Neural progenitor cell (in vitro differentiated cells): ENCODE results near the gene DBNDD1. TPM values are rescaled to one million over a fixed set of nuclear protein-coding genes. Genes with fewer than 3 reads are reported as not detected.
"Not testable (repeated sequence)": the region's sequence is repeated elsewhere in the genome, so short reads cannot be mapped to it uniquely, and the experiment has no call there.

Experiments
- DNase-seq: peaks from one replicate; pipeline ENCODE4 v3.0.0-alpha.2; 2016; ENCODE audit warnings: low spot score
- H2AFZ ChIP-seq: fragments of 200-600 bp; sonication (generic); replicated peaks from 2 replicates; pipeline ENCODE4 v1.6.1; 2016; ENCODE audit warnings: antibody characterized with exemption
- H3F3A ChIP-seq: fragments of 200-600 bp; sonication (generic); 2 replicates; pipeline ENCODE4 v1.6.1; 2016; ENCODE audit warnings: antibody characterized with exemption, low read depth
- H3K27ac ChIP-seq: fragments of 200-600 bp; sonication (generic); 2 replicates; pipeline ENCODE4 v1.5.1; 2016; ENCODE audit warnings: mild to moderate bottlenecking
- H3K27me3 ChIP-seq: fragments of 200-600 bp; sonication (generic); 2 replicates; pipeline ENCODE4 v1.6.1; 2016; ENCODE audit warnings: mild to moderate bottlenecking, moderate library complexity
- H3K36me3 ChIP-seq: fragments of 200-600 bp; sonication (generic); 2 replicates; pipeline ENCODE4 v1.5.1; 2016
- H3K4me1 ChIP-seq: fragments of 200-600 bp; sonication (generic); 2 replicates; pipeline ENCODE4 v1.6.1; 2016; ENCODE audit warnings: mixed run types
- H3K4me2 ChIP-seq: fragments of 200-600 bp; sonication (generic); 2 replicates; pipeline ENCODE4 v1.6.1; 2016
- H3K4me3 ChIP-seq: fragments of 200-600 bp; sonication (generic); 2 replicates; pipeline ENCODE4 v1.5.1; 2016
- H3K79me2 ChIP-seq: fragments of 200-600 bp; sonication (generic); 2 replicates; pipeline ENCODE4 v1.6.1; 2016; ENCODE audit warnings: low read depth
- H3K9ac ChIP-seq: fragments of 200-600 bp; sonication (generic); 2 replicates; pipeline ENCODE4 v1.6.1; 2016
- H3K9me3 ChIP-seq: fragments of 200-600 bp; sonication (generic); 2 replicates; pipeline ENCODE4 v1.5.1; 2016; ENCODE audit warnings: low read depth
- H4K20me1 ChIP-seq: fragments of 200-600 bp; sonication (generic); 2 replicates; pipeline ENCODE4 v1.6.1; 2016; ENCODE audit warnings: low read depth
- H3K27ac Mint-ChIP-seq: 3 replicates; pipeline ENCODE4 v1.8.0; 2021; ENCODE audit warnings: mixed read lengths
- H3K27me3 Mint-ChIP-seq: 2 replicates; pipeline ENCODE4 v1.8.0; 2022; ENCODE audit warnings: low read depth, mild to moderate bottlenecking, inconsistent platforms, moderate library complexity, mixed read lengths; ENCODE audit not compliant: insufficient read depth
- H3K36me3 Mint-ChIP-seq: 3 replicates; pipeline ENCODE4 v1.8.0; 2021; ENCODE audit warnings: mixed read lengths
- H3K4me1 Mint-ChIP-seq: 3 replicates; pipeline ENCODE4 v1.8.0; 2021; ENCODE audit warnings: mixed read lengths
- H3K4me3 Mint-ChIP-seq: 3 replicates; pipeline ENCODE4 v1.8.0; 2021; ENCODE audit warnings: mild to moderate bottlenecking, moderate library complexity, mixed read lengths
- H3K9me3 Mint-ChIP-seq: 3 replicates; pipeline ENCODE4 v1.8.0; 2020; ENCODE audit warnings: mixed read lengths
- EZH2 ChIP-seq: fragments of 200-600 bp; sonication (generic); IDR thresholded peaks from 2 replicates; pipeline ENCODE4 v1.6.1; 2017; ENCODE audit warnings: antibody characterized with exemption, mild to moderate bottlenecking, moderate library complexity
- EZH2phosphoT487 ChIP-seq: fragments of 200-600 bp; sonication (generic); IDR thresholded peaks from 2 replicates; pipeline ENCODE4 v1.6.1; 2017; ENCODE audit warnings: antibody characterized with exemption
- total RNA-seq: library from RNA; depleted of rRNA; stranded (reverse); fragments of >200 nt; gene quantifications from 2 replicates; pipeline ENCODE4 v1.2.3, GENCODE V29; 2015; ENCODE audit warnings: low replicate concordance
- TF ChIP-seq, protein P1 (sequence below): fragments of 200-600 bp; sonication (generic); IDR thresholded peaks from 2 replicates; pipeline ENCODE4 v1.5.1; 2017; ENCODE audit warnings: antibody characterized with exemption, mild to moderate bottlenecking

The DBNDD1 gene, protein sequence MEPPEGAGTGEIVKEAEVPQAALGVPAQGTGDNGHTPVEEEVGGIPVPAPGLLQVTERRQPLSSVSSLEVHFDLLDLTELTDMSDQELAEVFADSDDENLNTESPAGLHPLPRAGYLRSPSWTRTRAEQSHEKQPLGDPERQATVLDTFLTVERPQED
- 5.2 and 19.4 TPM in 2 replicates for total RNA-seq

DNA sequence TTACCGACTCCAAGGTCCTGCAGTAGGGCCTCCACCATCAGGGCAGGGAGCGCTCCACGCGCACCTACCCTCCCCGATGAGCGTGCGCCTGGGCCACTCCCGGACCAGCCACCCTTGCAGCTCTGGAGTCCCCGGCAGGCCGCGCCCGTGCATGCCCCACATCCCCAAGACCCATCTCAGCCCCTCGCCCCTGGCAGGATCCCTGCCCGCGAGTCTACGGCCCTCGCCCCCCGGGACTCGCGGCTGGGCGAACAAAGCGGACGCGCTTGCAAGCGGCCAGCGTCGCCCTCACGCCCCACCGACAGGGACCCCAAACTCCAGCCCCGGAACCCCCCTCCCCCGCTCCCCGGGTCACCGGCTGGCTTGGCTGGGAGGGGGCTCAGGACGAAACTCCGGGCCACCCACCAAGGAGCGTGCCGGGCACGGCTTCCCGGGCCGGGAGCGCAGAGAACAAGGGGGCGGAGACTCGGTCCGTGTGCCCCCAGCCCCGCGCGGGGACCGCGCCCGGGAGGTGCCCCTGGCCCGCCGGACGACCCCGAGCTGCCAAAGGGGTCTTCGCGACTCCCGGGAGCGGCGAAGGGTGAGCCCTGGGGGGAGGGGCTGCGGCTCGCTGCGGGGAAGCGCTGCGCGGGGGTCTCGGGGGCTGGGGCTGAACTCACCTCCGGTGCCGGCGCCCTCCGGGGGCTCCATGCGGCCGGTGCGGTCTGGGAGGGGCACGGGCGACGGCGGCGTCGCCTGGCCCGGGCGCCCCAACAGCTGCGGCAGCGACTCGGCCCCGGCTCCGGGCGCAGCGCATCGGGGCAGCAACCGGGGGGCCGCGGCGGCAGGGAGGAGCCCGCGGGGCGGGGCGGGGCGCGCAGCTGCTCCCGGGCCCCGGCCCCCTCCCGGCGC is at the start of gene DBNDD1:
Gene DBNDD1 (minus strand): TSS at position 805 of the 891 bp plus-strand sequence. CDS start 115 bp downstream, at position 690.
- peak; percentile 58 for DNase-seq
- TF ChIP-seq, protein P1, sequence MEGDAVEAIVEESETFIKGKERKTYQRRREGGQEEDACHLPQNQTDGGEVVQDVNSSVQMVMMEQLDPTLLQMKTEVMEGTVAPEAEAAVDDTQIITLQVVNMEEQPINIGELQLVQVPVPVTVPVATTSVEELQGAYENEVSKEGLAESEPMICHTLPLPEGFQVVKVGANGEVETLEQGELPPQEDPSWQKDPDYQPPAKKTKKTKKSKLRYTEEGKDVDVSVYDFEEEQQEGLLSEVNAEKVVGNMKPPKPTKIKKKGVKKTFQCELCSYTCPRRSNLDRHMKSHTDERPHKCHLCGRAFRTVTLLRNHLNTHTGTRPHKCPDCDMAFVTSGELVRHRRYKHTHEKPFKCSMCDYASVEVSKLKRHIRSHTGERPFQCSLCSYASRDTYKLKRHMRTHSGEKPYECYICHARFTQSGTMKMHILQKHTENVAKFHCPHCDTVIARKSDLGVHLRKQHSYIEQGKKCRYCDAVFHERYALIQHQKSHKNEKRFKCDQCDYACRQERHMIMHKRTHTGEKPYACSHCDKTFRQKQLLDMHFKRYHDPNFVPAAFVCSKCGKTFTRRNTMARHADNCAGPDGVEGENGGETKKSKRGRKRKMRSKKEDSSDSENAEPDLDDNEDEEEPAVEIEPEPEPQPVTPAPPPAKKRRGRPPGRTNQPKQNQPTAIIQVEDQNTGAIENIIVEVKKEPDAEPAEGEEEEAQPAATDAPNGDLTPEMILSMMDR, result no peak
- TF ChIP-seq EZH2phosphoT487 (no peak), EZH2 (no peak)
- Mint-ChIP-seq H3K36me3 (no peaks in the 10 kb centered on the region), H3K27me3 (peaks cover 21% of the 10 kb centered on the region), H3K4me3 (peak within 1 kb of the TSS; percentile 89), H3K4me1 (peaks cover 20% of the 10 kb centered on the region), H3K9me3 (no peaks in the 10 kb centered on the region), H3K27ac (peak within 1 kb of the TSS; percentile 83)
- H3K9me3 ChIP-seq, result no peaks in the 10 kb centered on the region
- peak within 1 kb of the TSS; percentile 95 for H3K4me2 ChIP-seq
- no peak within 1 kb of the TSS for H3K9ac ChIP-seq
- peaks cover 34% of the 10 kb centered on the region for H3K27me3 ChIP-seq
- H3K4me3 ChIP-seq, result peak within 1 kb of the TSS; percentile 93
- no peaks in the 10 kb centered on the region for H3K36me3 ChIP-seq
- no peaks in the 10 kb centered on the region for H4K20me1 ChIP-seq
- H3K27ac ChIP-seq, result no peak within 1 kb of the TSS
- peaks cover 33% of the 10 kb centered on the region for H3F3A ChIP-seq
- H3K79me2 ChIP-seq, result peaks cover 4% of the 10 kb centered on the region
- H2AFZ ChIP-seq, result peak within 1 kb of the TSS; percentile 98
- H3K4me1 ChIP-seq, result peaks cover 17% of the 10 kb centered on the region

DNA sequence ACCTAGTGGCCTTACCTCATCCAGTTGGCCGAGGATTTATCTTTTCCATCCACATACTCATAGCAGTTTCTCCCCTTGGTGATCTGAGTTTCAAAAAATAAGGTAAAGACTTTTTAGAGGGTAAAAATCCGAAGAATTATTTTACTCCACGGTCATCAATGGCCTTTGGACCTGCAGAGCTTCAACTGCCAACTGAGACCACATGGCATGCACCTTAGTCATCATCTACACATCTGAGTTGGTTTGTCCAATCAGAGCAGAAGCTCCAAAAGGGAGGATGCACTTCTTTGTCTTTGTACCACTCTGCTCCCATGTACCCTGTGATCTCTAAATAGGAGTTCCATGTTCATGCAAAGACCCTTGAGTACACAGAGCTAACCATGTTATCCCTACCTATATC is 42.2 kb upstream of the DBNDD1 start:
- H3K9me3 ChIP-seq, result no peaks in the 10 kb centered on the region
- Mint-ChIP-seq H3K36me3 (no peaks in the 10 kb centered on the region), H3K4me3 (no peak overlapping the region), H3K9me3 (peaks cover 10% of the 10 kb centered on the region), H3K4me1 (no peaks in the 10 kb centered on the region), H3K27ac (no peak overlapping the region), H3K27me3 (peaks cover 11% of the 10 kb centered on the region)
- peaks cover 3% of the 10 kb centered on the region for H3K27me3 ChIP-seq
- H4K20me1 ChIP-seq, result no peaks in the 10 kb centered on the region
- TF ChIP-seq EZH2phosphoT487 (no peak), EZH2 (no peak)
- TF ChIP-seq, protein P1, result no peak
- no peaks in the 10 kb centered on the region for H3K79me2 ChIP-seq
- no peak for DNase-seq
- no peaks in the 10 kb centered on the region for H3K36me3 ChIP-seq
- no peaks in the 10 kb centered on the region for H3F3A ChIP-seq
- H3K4me1 ChIP-seq, result no peaks in the 10 kb centered on the region
- no peak overlapping the region for H3K27ac ChIP-seq
- H2AFZ ChIP-seq, result no peak overlapping the region
- no peak overlapping the region for H3K4me3 ChIP-seq
- H3K4me2 ChIP-seq, result no peak overlapping the region
- no peak overlapping the region for H3K9ac ChIP-seq

DNA sequence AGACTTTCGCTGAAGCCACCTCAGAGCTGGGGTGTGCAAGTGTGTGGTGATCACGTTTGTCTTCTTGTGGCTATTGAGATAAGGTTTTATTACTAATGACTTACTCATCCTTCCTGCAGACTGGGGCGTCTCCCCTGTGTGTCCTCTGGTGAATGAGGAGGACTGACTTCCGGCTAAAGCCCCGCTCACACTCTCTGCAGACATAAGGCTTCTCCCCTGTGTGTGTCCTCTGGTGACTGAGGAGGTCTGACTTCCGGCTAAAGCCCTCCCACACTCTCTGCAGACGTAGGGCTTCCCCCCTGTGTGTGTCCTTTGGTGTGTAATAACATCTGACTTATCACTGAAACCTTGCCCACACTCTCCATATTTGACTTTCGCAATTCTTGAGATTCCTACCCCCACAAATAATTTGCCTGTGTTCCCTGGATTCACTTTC is 38.5 kb upstream of the DBNDD1 start:
- Mint-ChIP-seq H3K9me3 (peaks cover 36% of the 10 kb centered on the region), H3K4me1 (no peaks in the 10 kb centered on the region)
- TF ChIP-seq EZH2phosphoT487 (no peak), EZH2 (no peak)
- TF ChIP-seq, protein P1, result no peak

DNA sequence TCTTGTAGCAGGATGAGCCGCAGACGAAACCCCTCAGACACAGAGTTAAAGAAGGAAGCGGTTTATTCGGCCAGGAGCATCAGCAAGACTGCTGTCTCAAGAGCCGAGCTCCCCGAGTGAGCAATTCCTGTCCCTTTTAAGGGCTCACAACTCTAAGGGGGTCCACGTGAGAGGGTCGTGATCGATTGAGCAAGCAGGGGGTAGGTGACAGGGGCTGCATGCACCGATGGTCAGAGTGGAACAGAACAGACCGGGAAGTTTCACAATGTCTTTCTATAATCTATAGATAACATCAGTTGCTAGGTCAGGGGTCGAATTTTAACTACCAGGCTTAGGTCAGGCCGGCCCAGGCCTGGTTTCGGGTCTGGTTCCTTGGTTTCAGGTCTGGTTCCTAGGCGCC is 37.3 kb upstream of the DBNDD1 start:
- H3K4me3 ChIP-seq, H3K36me3 Mint-ChIP-seq, H3K9me3 ChIP-seq, H3K27ac ChIP-seq, H3K27me3 ChIP-seq, H3F3A ChIP-seq, H3K4me1 ChIP-seq, H4K20me1 ChIP-seq, H3K4me3 Mint-ChIP-seq, H2AFZ ChIP-seq, H3K36me3 ChIP-seq, DNase-seq, H3K27ac Mint-ChIP-seq, H3K9ac ChIP-seq, H3K4me2 ChIP-seq, H3K4me1 Mint-ChIP-seq, H3K79me2 ChIP-seq: not testable (repeated sequence)
- peaks cover 41% of the 10 kb centered on the region for H3K9me3 Mint-ChIP-seq
- H3K27me3 Mint-ChIP-seq, result peaks cover 23% of the 10 kb centered on the region

More for the DNA sequence above, 38.5 kb upstream of the DBNDD1 start:
- Histone ChIP-seq H3K27me3 (no peaks in the 10 kb centered on the region), H3K9me3 (no peaks in the 10 kb centered on the region), H3K4me1 (no peaks in the 10 kb centered on the region), H3K79me2 (no peaks in the 10 kb centered on the region), H3K36me3 (no peaks in the 10 kb centered on the region), H3K27ac (no peak overlapping the region), H4K20me1 (no peaks in the 10 kb centered on the region), H3K9ac (no peak overlapping the region), H3F3A (no peaks in the 10 kb centered on the region), H3K4me3 (no peak overlapping the region), H3K4me2 (no peak overlapping the region), H2AFZ (no peak overlapping the region)
- DNase-seq, result no peak
- H3K36me3 Mint-ChIP-seq, result peaks cover 5% of the 10 kb centered on the region
- peaks cover 18% of the 10 kb centered on the region for H3K27me3 Mint-ChIP-seq
- no peak overlapping the region for H3K27ac Mint-ChIP-seq
- H3K4me3 Mint-ChIP-seq, result no peak overlapping the region
